BE2C (cell line): Measurements from ENCODE around the gene KCTD10.

Experiments
- DNase-seq: peaks from one replicate; pipeline ENCODE4 v3.0.0-alpha.2; 2020
- H3K27me3 ChIP-seq: fragments of 250-450 bp; sonication (Bioruptor Pico); 2 replicates; pipeline ENCODE4 v1.5.1; 2020; ENCODE audit warnings: mild to moderate bottlenecking
- H3K36me3 ChIP-seq: fragments of 250-450 bp; sonication (Bioruptor Pico); 2 replicates; pipeline ENCODE4 v1.5.1; 2020; ENCODE audit warnings: mild to moderate bottlenecking
- H3K4me1 ChIP-seq: fragments of 250-450 bp; sonication (Bioruptor Pico); 2 replicates; pipeline ENCODE4 v1.5.1; 2020
- H3K4me3 ChIP-seq: 2 replicates; pipeline ENCODE4 v1.5.1; 2011; ENCODE audit warnings: low read depth, low read length
- H3K9me3 ChIP-seq: fragments of 250-450 bp; sonication (Bioruptor Pico); 2 replicates; pipeline ENCODE4 v1.5.1; 2020
- TF ChIP-seq, protein P1 (sequence below): IDR thresholded peaks from 2 replicates; pipeline ENCODE4 v1.5.1; 2012; ENCODE audit warnings: mild to moderate bottlenecking, low read depth, low read length

Gene KCTD10

GRCh38 chr12:109493090-109493489, 16.0 kb upstream of the KCTD10 start:
- no peak for DNase-seq
- Histone ChIP-seq H3K4me1 (no peaks in the 10 kb centered on the region; the same call in 1 of the 2 replicates), H3K4me3 (no peak overlapping the region), H3K27me3 (no peaks in the 10 kb centered on the region), H3K9me3 (no peaks in the 10 kb centered on the region), H3K36me3 (peaks cover 24% of the 10 kb centered on the region)
- TF ChIP-seq, protein P1, sequence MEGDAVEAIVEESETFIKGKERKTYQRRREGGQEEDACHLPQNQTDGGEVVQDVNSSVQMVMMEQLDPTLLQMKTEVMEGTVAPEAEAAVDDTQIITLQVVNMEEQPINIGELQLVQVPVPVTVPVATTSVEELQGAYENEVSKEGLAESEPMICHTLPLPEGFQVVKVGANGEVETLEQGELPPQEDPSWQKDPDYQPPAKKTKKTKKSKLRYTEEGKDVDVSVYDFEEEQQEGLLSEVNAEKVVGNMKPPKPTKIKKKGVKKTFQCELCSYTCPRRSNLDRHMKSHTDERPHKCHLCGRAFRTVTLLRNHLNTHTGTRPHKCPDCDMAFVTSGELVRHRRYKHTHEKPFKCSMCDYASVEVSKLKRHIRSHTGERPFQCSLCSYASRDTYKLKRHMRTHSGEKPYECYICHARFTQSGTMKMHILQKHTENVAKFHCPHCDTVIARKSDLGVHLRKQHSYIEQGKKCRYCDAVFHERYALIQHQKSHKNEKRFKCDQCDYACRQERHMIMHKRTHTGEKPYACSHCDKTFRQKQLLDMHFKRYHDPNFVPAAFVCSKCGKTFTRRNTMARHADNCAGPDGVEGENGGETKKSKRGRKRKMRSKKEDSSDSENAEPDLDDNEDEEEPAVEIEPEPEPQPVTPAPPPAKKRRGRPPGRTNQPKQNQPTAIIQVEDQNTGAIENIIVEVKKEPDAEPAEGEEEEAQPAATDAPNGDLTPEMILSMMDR, result no peak

GRCh38 chr12:109492371-109492770, 15.3 kb upstream of the KCTD10 start:
- Histone ChIP-seq H3K36me3 (peaks cover 29% of the 10 kb centered on the region), H3K4me3 (no peak overlapping the region), H3K9me3 (no peaks in the 10 kb centered on the region), H3K27me3 (no peaks in the 10 kb centered on the region), H3K4me1 (no peaks in the 10 kb centered on the region)
- TF ChIP-seq, protein P1, result no peak
- DNase-seq, result no peak

DNA sequence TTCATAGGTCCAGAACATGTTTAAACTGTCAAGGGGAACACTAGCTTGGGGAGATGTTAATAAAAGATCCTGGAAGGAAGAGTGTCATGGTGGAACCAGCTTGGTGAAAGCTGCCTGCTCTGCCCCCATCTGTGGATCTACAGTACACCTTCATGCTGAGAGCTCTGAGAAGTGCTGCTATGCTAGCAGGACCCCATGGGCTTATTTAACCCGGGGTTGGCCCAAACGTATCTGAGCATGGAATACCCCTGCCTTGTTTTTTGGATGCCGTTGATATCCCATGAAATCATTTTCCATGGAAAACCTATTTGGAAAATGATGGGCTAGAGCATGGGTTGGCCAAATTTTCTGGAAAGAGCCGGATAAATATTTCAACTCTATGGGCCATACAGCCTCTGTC, 14.6 kb upstream of the KCTD10 start:
- no peak for DNase-seq
- peaks cover 34% of the 10 kb centered on the region for H3K36me3 ChIP-seq

DNA sequence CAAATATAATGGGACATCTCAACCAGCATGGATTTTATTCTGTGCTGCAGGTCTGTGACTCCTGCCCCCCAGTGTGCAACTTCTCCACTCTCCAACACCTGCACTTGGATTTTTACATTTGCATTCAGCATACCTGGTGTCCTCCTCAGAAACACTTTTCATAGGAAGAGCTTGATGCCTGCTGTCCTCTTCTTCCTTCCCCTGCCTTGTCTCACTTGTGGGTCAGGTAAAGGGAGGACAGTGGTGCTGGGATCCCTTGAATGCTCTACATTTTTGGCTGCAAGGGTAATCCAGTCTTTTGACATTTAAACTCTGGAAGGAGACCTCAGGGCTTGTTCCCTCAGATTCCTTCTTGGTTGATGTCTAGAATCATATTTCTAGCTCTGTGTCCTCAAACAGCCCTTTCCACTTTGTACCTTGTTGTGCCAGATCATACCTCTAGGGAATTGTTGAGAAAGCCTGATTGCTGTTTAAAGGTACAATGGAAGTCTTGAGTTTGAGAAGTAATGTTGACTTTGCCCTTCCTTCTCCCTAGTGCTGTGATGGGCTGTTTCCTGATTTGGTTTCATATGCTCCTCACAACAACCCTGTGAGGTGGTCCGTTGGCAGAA, 13.0 kb upstream of the KCTD10 start:
- Histone ChIP-seq H3K27me3 (no peaks in the 10 kb centered on the region), H3K36me3 (peaks cover 44% of the 10 kb centered on the region), H3K4me1 (no peaks in the 10 kb centered on the region; the same call in 1 of the 2 replicates), H3K4me3 (no peak overlapping the region), H3K9me3 (no peaks in the 10 kb centered on the region)
- no peak for DNase-seq
- TF ChIP-seq, protein P1, result no peak

More for the DNA sequence above, 14.6 kb upstream of the KCTD10 start:
- no peak overlapping the region for H3K4me3 ChIP-seq
- H3K27me3 ChIP-seq, result no peaks in the 10 kb centered on the region
- no peaks in the 10 kb centered on the region for H3K4me1 ChIP-seq
- TF ChIP-seq, protein P1, result no peak
- H3K9me3 ChIP-seq, result no peaks in the 10 kb centered on the region

DNA sequence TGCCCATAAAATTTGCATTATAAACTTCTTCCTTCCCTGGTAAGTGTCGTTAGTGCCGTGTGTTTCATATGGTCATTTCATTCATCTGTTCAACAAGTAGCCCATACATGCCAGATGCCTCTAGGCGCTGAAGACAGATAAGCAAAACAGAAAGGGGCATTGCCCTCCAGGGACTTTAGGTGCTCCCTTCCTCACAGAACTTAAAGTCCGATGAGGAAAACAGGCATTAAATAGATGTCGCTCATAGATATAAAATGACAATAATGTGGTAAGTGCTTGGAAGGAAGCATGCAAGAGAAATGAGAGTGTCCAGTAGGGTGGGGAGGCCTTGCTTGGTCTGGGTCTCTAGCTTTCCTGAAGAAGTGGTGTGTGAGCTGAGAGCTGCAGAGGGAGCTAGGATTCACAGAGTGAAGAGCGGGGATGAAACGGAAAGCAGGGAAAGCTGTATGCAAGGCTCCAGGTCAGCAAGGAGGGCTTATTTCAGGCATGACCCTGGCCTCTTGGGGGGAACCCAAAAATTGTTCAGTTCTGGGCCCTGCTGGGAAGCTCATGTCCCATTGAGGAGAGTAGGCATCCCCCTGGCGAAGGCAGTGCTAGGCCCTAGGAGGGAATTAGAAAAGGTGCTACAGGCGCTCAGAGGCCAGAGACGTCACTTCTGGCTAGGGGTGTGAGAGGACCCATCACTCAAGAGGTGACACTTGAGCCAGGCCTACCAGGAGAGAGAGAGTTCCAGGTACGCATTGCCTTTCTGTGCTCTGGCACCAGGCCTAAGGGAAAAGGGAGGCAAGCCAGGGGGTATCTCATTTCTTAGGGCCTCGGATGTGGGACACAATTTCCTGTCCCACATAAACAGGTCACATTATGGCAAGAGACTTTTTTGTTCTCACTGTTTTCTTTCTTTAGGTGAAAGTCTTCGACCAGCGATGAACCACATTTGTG, 12.2 kb upstream of the KCTD10 start:
- no peak for DNase-seq
- Histone ChIP-seq H3K36me3 (peaks cover 48% of the 10 kb centered on the region), H3K4me1 (no peaks in the 10 kb centered on the region; the same call in 1 of the 2 replicates), H3K27me3 (no peaks in the 10 kb centered on the region), H3K9me3 (no peaks in the 10 kb centered on the region), H3K4me3 (no peak overlapping the region)
- TF ChIP-seq, protein P1, result no peak
